Endothelial cell of umbilical vein (primary cell): ENCODE measurements around the gene CD38.

ENCODE experiments used
- EZH2 ChIP-seq: IDR thresholded peaks from 2 replicates; pipeline ENCODE4 v1.6.1; 2012; ENCODE audit warnings: borderline replicate concordance, low read depth, mild to moderate bottlenecking, moderate library complexity, low read length, inconsistent platforms; ENCODE audit not compliant: severe bottlenecking
- POLR2A ChIP-seq: IDR thresholded peaks from 2 replicates; pipeline ENCODE4 v1.6.1; 2012; ENCODE audit warnings: low read depth, mild to moderate bottlenecking, control low read depth, low read length
- POLR2AphosphoS5 ChIP-seq: IDR thresholded peaks from 2 replicates; pipeline ENCODE4 v1.6.1; 2012; ENCODE audit warnings: low read depth, mild to moderate bottlenecking, control low read depth, low read length, moderate library complexity; ENCODE audit not compliant: insufficient read depth
- TF ChIP-seq, protein P1 (sequence below), 2 donors: IDR thresholded peaks; 1 replicate in 1 of 2; 2 replicates in 1 of 2; pipeline ENCODE4 v1.5.1; 2011; ENCODE audit warnings: low read length in 2 of 2, mild to moderate bottlenecking in 2 of 2, moderate library complexity in 2 of 2, control low read depth in 1 of 2, inconsistent platforms in 1 of 2, low read depth in 1 of 2; ENCODE audit not compliant: insufficient read depth in 1 of 2; ENCODE audit errors: extremely low read depth in 1 of 2

DNA sequence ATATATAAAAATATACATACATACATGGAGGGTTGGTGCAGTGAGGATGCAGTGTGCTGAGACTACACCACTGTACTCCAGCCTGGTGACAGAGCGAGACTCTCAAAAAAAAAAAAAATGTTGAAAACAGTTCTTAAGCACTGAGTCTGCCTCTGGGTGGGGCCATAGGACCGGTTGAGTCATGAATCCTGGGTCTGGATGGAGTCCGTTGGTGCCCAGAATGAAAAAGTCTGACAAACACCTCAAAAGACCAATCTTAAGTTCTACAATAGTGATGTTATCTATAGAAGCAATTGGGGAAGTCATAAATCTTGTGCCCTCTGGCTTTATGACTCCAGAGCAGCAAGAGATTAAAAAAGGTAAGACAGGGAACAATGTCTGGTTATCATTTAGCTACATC lies 90.0 kb downstream of the CD38 start:
- TF ChIP-seq, protein P1, sequence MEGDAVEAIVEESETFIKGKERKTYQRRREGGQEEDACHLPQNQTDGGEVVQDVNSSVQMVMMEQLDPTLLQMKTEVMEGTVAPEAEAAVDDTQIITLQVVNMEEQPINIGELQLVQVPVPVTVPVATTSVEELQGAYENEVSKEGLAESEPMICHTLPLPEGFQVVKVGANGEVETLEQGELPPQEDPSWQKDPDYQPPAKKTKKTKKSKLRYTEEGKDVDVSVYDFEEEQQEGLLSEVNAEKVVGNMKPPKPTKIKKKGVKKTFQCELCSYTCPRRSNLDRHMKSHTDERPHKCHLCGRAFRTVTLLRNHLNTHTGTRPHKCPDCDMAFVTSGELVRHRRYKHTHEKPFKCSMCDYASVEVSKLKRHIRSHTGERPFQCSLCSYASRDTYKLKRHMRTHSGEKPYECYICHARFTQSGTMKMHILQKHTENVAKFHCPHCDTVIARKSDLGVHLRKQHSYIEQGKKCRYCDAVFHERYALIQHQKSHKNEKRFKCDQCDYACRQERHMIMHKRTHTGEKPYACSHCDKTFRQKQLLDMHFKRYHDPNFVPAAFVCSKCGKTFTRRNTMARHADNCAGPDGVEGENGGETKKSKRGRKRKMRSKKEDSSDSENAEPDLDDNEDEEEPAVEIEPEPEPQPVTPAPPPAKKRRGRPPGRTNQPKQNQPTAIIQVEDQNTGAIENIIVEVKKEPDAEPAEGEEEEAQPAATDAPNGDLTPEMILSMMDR (IDR thresholded peaks at IDR 0.05; ENCODE audit: extremely low read depth in 1 of 2, insufficient read depth in 1 of 2, low read depth in 1 of 2, low read length in 2 of 2) = no peak
- TF ChIP-seq POLR2A (no peak), EZH2 (no peak), POLR2AphosphoS5 (no peak)
